BJ (cell line): ENCODE measurements around the gene SERPINH1. TPM values are rescaled to one million over a fixed set of nuclear protein-coding genes. Genes with fewer than 3 reads are reported as not detected.

ENCODE experiments used
- CTCF ChIA-PET: fragments of 350-600 bp; formaldehyde crosslinking; extraction: SDS; loops from one replicate; lab custom pipeline; 2021; ENCODE audit warnings: antibody characterized with exemption, inconsistent platforms; lab: Yijun Ruan, JAX
- POLR2A ChIA-PET: fragments of 300-600 bp; sonication (Branson Sonifier 250); formaldehyde crosslinking; extraction: SDS; loops from one replicate; lab custom pipeline; 2021; ENCODE audit warnings: antibody characterized with exemption; lab: Charles Lee
- DNase-seq: peaks from one replicate; pipeline ENCODE4 v3.0.0-alpha.2; 2011; ENCODE audit warnings: low read depth
- H3K27me3 ChIP-seq: 2 replicates; pipeline ENCODE4 v1.6.0; 2011; ENCODE audit warnings: low read length; ENCODE audit not compliant: control insufficient read depth, insufficient read depth
- H3K36me3 ChIP-seq: 2 replicates; pipeline ENCODE4 v1.5.1; 2011; ENCODE audit warnings: low read length; ENCODE audit not compliant: control insufficient read depth, insufficient read depth
- H3K4me3 ChIP-seq: 2 replicates; pipeline ENCODE4 v1.5.1; 2011; ENCODE audit warnings: low read depth, mild to moderate bottlenecking, control low read depth, low read length
- CTCF ChIP-seq: IDR thresholded peaks from 2 replicates; pipeline ENCODE4 v1.5.1; 2011; ENCODE audit warnings: low read depth, mild to moderate bottlenecking, control low read depth, inconsistent platforms, low read length, moderate library complexity; ENCODE audit not compliant: insufficient read depth
- polyA plus RNA-seq: library from polyadenylated mRNA; depleted of rRNA; stranded (reverse); fragments of >200 nt; gene quantifications from 2 replicates; pipeline ENCODE4 v1.2.3, GENCODE V29; 2011

Gene SERPINH1
- polyA plus RNA-seq, 1 experiment = 1,604 TPM

- DNase-seq = no peak
- POLR2A ChIA-PET = no interaction called here
- no peak for TF ChIP-seq CTCF
- Histone ChIP-seq H3K4me3 (no peak overlapping the region), H3K36me3 (no peaks in the 10 kb centered on the region; the same call in 1 of the 2 replicates), H3K27me3 (no peaks in the 10 kb centered on the region)
- CTCF ChIA-PET = interaction anchor here (2.5 kb wide), 1 partner anchor 11 kb away, joined by 7 read pairs; no protein-coding TSS in a partner anchor
Measured at GRCh38 chr11:75518204-75518549, 43.9 kb upstream of the SERPINH1 start.

- ChIA-PET CTCF (interaction anchor here (2.5 kb wide), 1 partner anchor 12 kb away, joined by 7 read pairs; no protein-coding TSS in a partner anchor), POLR2A (no interaction called here)
- no peak for DNase-seq
- no peak overlapping the region for H3K4me3 ChIP-seq
- no peaks in the 10 kb centered on the region; the same call in 1 of the 2 replicates for H3K36me3 ChIP-seq
- no peaks in the 10 kb centered on the region for H3K27me3 ChIP-seq
- TF ChIP-seq CTCF = no peak
Measured at GRCh38 chr11:75518771-75519653, 43.0 kb upstream of the SERPINH1 start.

DNA sequence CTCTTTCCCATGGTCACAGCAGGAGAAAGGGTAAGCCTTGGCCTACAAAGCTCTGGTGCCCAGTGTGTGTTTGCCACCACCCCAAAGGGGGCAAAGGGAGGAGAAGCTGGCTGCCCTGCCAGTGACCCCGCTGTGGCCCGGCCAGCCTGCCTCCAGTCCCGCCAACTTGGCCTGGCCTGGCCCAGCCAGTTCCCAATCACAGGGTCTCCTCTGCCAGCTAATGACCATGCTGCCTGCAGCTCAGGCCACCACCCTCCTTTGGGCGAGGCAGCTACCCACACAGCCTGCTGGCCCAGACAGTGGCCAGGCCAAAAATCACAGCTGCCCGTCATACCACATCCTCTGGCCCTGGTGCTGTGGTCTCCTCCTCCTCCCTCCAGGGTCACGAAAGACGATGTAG, 41.4 kb upstream of the SERPINH1 start:
- CTCF ChIA-PET = interaction anchor here (1.2 to 1.7 kb wide), 4 partner anchors 11 to 76 kb away, joined by 4 to 6 read pairs (median 4); no protein-coding TSS in a partner anchor

GRCh38 chr11:75522286-75523044, 39.6 kb upstream of the SERPINH1 start:
- Histone ChIP-seq H3K27me3 (peaks cover 8% of the 10 kb centered on the region; the same call in 1 of the 2 replicates), H3K4me3 (no peak overlapping the region), H3K36me3 (no peaks in the 10 kb centered on the region; the same call in 1 of the 2 replicates)
- CTCF ChIA-PET = interaction anchor here (0.6 to 2.1 kb wide), 7 partner anchors 9 to 115 kb away, joined by 3 to 9 read pairs (median 5); no protein-coding TSS in a partner anchor
- DNase-seq = no peak
- no peak for TF ChIP-seq CTCF
- POLR2A ChIA-PET = interaction anchor here (0.5 kb wide), 1 partner anchor 24 kb away, joined by 3 read pairs; no protein-coding TSS in a partner anchor

More for the DNA sequence above, 41.4 kb upstream of the SERPINH1 start:
- Histone ChIP-seq H3K27me3 (peaks cover 3% of the 10 kb centered on the region; the same call in 1 of the 2 replicates), H3K36me3 (no peaks in the 10 kb centered on the region; the same call in 1 of the 2 replicates), H3K4me3 (no peak overlapping the region)
- DNase-seq = no peak
- no peak for TF ChIP-seq CTCF
- POLR2A ChIA-PET = no interaction called here
